Measurements from ENCODE around the gene MFSD6.

DNA sequence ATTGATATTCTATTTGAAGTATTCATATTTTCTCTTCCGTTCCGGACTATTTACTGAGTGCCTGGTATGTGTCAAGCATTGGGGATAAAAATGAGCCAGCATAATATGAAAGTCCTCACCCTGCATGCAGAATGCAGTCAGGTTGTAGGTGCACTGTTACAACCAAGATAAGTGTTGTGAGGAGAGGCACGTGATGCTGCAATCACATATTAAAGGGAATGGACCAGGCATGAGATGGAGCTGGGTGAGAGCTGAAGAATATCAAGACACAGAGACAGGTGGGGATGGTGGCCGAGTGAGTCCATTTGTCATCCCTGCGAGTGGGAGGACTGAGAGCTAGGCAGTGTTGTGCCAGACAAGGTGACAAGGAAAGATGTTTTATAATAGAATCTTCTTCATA, 52.3 kb downstream of the MFSD6 start:
- TF ChIP-seq ZNF416 (tag by site-specific recombination; IDR thresholded peaks at IDR 0.05) (no peak), CTCF (tag by site-specific recombination; IDR thresholded peaks at IDR 0.05) (no peak), REST (tag by site-specific recombination; IDR thresholded peaks at IDR 0.05) (no peak), ZNF184 (tag by site-specific recombination; IDR thresholded peaks at IDR 0.05) (no peak), ZNF19 (tag by site-specific recombination; IDR thresholded peaks at IDR 0.05; ENCODE audit: low read depth) (no peak), ZNF211 (tag by site-specific recombination; IDR thresholded peaks at IDR 0.05; ENCODE audit: low read depth) (no peak), KLF8 (tag by site-specific recombination; IDR thresholded peaks at IDR 0.05) (no peak), RBAK (tag by site-specific recombination; IDR thresholded peaks at IDR 0.05) (no peak), TCF7L2 (IDR thresholded peaks at IDR 0.05; ENCODE audit: borderline replicate concordance, low read depth, low read length) (no peak), ZNF266 (tag by site-specific recombination; IDR thresholded peaks at IDR 0.05; ENCODE audit: low read depth) (no peak), ZNF292 (tag by site-specific recombination; IDR thresholded peaks at IDR 0.05; ENCODE audit: borderline replicate concordance, low read depth) (no peak)
